GM12891 (cell line): ENCODE data around the gene PSMB9.

Source experiments
- DNase-seq: peaks from one replicate; pipeline ENCODE4 v3.0.0; 2011; ENCODE audit warnings: low spot score; ENCODE audit not compliant: insufficient read length
- FAIRE-seq: peaks from 2 replicates; lab custom pipeline; 2011; peaks lifted over from hg19 to GRCh38; lab: Jason Lieb, UNC
- PAX5 ChIP-seq: IDR thresholded peaks from 2 replicates; pipeline ENCODE4 v1.6.1; 2011; ENCODE audit warnings: low read length, moderate library complexity, mild to moderate bottlenecking; ENCODE audit not compliant: insufficient read depth, severe bottlenecking
- POLR2A ChIP-seq: IDR thresholded peaks from 2 replicates; pipeline ENCODE4 v1.6.1; 2011; ENCODE audit warnings: low read depth, low read length, control low read depth
- POLR2AphosphoS5 ChIP-seq: IDR thresholded peaks from 2 replicates; pipeline ENCODE4 v1.6.1; 2011; ENCODE audit warnings: low read depth, low read length, control low read depth
- POU2F2 ChIP-seq: IDR thresholded peaks from 2 replicates; pipeline ENCODE4 v1.6.1; 2011; ENCODE audit warnings: low read depth, mild to moderate bottlenecking, control low read depth, low read length, moderate library complexity
- SPI1 ChIP-seq: IDR thresholded peaks from 2 replicates; pipeline ENCODE4 v1.6.1; 2011; ENCODE audit warnings: low read depth, low read length, control low read depth
- TAF1 ChIP-seq: IDR thresholded peaks from 2 replicates; pipeline ENCODE4 v1.6.1; 2011; ENCODE audit warnings: low read depth, low read length, control low read depth

PSMB9 gene

DNA sequence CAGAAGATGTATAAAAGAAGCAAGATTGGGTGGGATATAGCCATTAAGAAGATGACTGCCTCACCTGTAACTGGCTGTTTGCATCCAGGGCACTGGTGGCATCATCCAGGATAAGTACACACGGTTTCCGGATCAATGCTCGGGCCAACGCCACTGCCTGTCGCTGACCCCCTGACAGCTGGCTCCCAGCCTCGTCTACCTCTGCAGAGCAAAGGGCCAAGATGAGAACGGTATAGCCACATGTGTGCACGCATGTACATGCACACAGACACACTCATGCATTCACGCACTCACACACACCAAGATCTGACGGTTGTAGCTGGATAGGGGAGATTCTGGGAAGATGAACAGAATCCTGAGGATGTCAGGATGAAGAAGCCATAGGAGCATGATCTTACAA is 7.0 kb upstream of the PSMB9 start:
- no peak for FAIRE-seq
- DNase-seq = no peak
- TF ChIP-seq TAF1 = no peak
- TF ChIP-seq POLR2AphosphoS5 = no peak

DNA sequence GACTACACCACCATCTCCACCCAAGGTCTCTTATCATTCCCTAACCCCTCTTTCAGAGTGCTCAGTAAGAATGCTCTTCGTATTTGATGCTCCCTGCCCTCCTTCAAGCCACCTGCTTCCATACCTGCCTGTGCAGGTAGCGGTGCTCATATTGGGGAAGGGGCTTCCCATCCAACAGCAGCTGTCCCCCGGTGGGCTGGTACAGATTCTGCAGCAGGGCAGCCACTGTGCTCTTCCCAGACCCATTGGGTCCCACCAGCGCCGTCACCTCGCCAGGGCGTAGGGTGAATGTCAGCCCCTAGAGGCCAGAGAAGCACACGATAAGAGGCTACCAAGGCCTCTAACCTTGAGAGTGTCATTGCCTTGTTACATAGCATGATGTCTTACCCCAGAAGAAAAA is 6.2 kb upstream of the PSMB9 start:
- DNase-seq (no peak), FAIRE-seq (peak; percentile 35)
- TF ChIP-seq POLR2AphosphoS5 = no peak
- TF ChIP-seq TAF1 = no peak
- no peak for TF ChIP-seq PAX5
- TF ChIP-seq POU2F2 = no peak
- no peak for TF ChIP-seq POLR2A
- TF ChIP-seq SPI1 = no peak

- TF ChIP-seq POLR2A (no peak), SPI1 (no peak), POU2F2 (no peak), PAX5 (no peak), TAF1 (no peak), POLR2AphosphoS5 (no peak)
- no peak for DNase-seq
- no peak for FAIRE-seq
Observed at GRCh38 chr6:32849126-32849525, 4.9 kb upstream of the PSMB9 start.

DNA sequence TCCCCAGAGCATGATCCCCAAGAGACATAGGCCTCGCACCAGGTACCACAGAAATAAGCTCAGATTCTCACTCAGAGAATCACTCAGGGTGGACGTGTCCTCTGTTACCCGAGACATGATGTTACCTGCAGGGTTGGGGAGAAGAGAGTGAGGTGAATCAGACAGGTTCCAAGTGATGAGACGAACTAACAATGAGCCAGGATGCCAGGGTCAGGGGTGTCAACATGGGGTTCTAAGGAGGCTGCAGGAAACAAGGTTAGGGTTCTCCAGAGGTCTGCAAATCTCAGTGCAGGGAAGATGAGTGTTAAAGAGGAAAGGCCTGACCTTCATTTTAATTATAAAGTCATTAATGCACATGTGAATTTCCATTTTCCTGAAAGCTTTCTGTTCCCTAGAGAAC is 3.0 kb upstream of the PSMB9 start:
- TF ChIP-seq PAX5 (no peak), TAF1 (no peak), POLR2A (no peak), POLR2AphosphoS5 (no peak), POU2F2 (no peak), SPI1 (no peak)
- no peak for DNase-seq
- no peak for FAIRE-seq

GRCh38 chr6:32852018-32852843 is 1.8 kb upstream of the PSMB9 start:
- TF ChIP-seq TAF1 = no peak
- no peak for TF ChIP-seq POLR2AphosphoS5
- TF ChIP-seq POLR2A = 0 out of 2 replicates have a peak, but pooled peaks have one; percentile 11
- peak; percentile 48 for FAIRE-seq
- no peak for DNase-seq

- FAIRE-seq (no peak), DNase-seq (peak; percentile 32)
- TF ChIP-seq POLR2AphosphoS5 (peak; percentile 22; the same call in 1 of the 2 replicates), TAF1 (no peak; the same call in 1 of the 2 replicates), POLR2A (0 out of 2 replicates have a peak, but pooled peaks have one; percentile 4)
Observed at GRCh38 chr6:32852844-32853540, 1.0 kb upstream of the PSMB9 start.

DNA sequence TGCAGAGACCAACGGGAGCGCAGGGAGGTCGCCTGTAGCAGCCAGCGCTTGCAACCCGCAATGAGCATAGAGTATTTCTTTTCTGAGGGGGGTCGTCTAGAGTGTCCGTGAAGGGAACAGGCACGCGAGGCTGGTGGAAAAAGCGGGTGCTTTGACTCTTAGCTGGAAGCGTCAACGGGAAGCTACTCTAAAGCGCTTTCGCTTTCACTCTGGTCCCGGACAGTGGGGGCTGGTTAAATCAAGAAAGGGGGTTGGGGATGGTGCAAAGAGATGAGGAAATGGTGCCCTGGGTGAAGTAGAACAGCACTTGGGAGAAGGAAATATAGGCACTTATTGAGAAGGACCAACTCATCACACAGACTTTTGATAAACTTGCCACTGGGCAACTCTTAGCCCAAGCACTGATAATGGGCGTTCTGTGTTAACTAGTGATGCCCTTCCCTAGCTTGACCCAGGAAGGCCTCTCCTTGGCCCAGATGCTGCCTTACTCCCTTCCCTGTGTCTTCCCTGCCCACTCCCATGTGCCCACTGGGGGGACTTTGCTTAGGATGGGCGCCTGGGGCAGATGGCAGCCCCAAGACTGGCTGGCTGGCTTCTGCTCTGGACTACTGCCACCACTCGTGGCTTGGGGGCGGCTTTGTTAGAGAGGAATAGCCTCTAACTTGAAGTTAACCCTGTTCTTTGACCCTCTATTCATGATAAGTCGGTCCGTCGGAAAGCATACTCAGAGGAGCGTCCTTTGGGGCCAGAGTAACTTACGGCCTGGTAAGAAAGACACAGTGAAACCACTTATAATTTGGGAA is 585 bp downstream of the PSMB9 start:
- TF ChIP-seq POU2F2 (no peak; the same call in 1 of the 2 replicates), SPI1 (peak; percentile 4; the same call in 1 of the 2 replicates), POLR2AphosphoS5 (no peak), POLR2A (0 out of 2 replicates have a peak, but pooled peaks have one; percentile 23), TAF1 (no peak), PAX5 (no peak)
- FAIRE-seq (peak; percentile 68), DNase-seq (peak; percentile 46)

DNA sequence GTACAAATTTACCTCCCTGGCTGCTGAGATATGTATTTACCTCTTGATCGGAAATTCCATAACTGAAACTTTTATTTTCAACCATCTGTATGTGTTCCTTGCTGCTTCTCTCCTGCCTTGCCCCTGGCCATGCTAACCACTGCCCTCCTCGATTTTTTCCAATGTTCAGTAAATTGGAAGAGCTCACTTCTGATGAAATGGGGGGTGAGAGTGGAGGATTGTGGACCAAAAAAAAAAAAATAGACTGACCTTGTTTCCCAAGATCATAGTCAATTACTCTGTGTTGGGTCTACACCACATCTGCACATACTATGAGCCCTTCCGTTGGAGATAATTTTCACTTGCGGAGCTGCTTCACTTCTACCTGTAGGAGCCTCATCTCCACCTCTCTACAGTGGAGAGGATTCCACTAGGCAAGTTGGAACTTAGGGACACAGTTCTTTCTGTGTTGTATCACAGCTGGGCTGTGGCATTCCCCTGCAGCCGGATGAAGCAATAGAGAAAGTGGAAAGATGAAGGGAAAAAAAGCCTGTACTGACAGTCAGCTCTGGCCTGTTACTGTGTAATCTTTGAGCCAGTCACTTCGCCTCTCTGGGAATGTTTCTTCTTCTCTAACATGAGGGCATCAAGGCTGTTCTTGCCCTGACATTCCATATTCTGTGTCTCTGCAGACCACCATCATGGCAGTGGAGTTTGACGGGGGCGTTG is 1.6 kb downstream of the PSMB9 start:
- DNase-seq (no peak), FAIRE-seq (peak; percentile 33)
- no peak for TF ChIP-seq POLR2A
